ENCODE data around the gene TMEM171.
A peak's percentile ranks its signal among the peaks of the same experiment; 100 is the strongest.

The TMEM171 gene

DNA sequence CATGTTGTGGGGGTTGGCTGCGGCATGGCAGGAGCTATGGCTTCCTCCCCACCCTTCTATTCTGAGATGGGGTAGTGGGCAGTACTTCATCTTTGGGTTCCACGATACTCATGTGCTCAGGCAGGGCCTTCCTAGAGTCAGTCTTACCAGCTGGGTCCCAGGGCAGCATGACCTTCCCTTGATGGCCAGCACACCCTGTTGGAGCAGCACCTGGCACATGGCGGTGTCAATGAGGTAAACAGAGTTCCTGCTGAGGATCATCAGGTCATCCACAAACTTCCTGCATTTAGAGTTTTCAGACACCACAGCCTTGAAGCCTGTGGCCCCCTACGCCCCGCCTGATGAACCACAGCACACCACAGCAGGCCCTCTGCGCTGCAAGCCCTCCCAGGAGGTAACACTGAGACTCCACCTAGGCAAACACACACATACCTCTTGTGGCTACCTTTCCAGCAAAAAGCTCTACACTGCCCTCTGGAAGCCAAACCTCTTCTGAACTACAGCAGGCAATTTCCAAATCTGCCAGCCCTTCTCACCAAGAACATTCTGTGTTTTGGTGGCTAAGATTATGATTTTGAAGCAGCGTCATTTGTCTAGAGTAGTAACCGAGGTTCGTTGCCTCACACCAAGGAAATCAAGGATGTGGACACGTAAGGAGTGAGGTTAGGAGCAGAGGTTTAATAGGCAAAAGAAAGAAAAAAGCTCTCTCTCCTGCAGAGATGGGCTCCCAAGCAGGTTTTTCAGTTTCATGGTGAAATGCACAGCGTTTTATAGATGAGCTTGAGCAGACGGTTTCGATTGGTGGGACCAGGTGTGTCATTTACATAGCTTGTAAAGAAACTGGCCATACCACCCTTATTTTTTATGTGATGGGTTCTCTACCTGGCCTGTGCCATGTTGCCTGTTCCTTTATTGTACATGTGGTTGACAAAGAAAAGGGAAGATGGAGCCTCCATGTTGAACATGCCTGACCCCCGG lies 32.3 kb downstream of the TMEM171 start:
- DNase-seq (ENCODE audit: low spot score) = no peak

DNA sequence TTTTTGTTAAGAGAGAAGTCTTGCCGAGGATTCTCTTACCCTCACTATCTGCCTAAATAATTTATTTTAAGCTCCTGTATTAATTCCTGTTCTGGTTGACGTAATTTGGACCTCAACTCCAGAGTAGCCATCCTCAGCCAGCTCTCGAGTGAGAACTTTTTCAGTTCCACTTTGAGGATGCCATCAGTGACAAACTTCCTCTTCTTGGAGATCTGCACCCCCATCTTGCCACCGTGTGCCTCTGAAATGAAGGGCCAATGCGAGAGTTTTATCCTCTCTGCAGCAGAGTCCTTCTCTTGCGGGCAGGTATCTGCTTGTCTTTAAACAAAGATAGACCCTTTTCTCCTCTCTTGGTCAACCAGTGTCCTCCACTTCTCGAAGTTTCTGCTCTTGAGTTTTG lies 33.1 kb downstream of the TMEM171 start:
- DNase-seq (ENCODE audit: low spot score) = no peak

DNA sequence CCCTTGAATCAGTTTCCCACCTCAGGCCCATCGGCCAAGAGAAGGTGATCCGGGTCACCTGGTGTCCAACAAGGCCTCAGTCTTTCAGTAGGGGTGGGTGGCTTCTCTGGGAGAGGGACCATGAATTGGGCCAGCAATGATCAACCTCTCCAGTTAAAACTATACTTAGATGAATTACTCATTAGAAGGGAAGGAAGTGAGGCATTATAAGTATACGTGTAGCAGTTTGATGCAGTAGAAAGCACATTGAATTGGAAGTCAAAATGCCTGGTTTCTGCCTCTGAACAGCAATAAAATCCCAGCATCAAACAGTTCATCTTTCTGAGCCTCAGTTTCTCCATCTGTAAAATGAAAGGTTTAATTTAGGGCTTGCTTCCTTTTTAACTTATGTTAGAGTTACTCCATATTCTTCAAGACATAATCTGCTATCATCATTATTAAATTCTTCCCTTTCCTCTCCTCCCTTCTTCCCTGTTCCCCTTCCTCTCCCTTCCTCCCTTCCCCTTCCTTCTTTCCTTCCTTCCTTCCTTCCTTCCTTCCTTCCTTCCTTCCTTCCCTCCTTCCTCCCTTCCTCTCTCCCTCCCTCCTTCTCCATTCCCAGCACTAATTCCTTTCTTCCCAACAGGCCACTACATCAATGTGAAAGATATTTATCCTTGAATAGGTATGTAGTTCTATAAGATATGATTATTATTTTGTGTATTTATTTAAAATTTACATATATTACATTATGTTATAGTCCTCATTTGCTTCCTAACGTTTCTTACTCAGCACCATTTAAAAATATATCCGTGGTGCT lies 34.0 kb downstream of the TMEM171 start:
- DNase-seq (ENCODE audit: low spot score) = no peak

DNA sequence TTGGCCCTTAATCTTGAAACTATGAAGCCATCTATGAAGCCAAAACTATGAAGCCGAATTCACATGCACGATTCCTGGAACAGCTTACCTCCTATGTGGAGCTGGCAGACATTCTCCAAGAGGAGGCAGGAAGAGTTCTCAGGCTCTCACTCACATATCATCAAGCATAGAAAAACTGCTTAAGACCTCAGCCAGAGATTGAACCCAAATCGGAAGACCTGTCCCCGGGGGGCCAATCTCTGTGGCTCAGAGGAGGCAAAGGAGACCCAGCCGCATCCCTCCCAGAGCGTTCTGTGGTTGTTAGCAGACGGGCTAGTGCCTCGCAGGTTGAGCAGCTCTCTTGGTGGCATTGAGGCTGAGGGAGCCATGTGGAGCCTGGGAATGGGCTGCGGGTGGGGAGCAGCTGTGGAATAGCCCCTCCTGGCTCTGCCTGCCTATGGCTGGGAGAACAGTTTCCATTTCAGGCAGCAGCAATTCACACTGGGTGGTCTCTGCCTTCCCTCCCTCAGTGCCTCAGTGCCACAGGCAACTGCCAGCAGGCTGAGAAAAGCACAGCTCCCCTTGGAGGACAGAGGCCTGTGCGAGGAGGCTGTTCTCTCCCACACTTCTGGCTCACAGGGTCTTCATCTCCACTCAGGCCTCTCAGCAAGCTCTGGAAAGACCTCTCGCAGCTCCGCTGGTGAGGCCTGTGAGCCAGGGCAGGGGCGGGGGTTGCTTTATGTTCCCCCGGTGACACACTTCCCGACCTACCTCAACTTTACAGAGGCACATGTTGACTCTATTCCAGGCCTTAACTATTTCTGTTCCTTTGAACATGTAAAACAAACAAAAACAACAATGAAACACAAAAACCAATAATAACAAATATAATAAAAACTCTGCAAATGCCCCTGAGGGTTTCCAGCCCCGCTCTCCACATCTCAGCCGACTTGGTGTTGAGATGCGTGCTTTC lies 35.2 kb downstream of the TMEM171 start:
- no peak for DNase-seq (ENCODE audit: low spot score)

DNA sequence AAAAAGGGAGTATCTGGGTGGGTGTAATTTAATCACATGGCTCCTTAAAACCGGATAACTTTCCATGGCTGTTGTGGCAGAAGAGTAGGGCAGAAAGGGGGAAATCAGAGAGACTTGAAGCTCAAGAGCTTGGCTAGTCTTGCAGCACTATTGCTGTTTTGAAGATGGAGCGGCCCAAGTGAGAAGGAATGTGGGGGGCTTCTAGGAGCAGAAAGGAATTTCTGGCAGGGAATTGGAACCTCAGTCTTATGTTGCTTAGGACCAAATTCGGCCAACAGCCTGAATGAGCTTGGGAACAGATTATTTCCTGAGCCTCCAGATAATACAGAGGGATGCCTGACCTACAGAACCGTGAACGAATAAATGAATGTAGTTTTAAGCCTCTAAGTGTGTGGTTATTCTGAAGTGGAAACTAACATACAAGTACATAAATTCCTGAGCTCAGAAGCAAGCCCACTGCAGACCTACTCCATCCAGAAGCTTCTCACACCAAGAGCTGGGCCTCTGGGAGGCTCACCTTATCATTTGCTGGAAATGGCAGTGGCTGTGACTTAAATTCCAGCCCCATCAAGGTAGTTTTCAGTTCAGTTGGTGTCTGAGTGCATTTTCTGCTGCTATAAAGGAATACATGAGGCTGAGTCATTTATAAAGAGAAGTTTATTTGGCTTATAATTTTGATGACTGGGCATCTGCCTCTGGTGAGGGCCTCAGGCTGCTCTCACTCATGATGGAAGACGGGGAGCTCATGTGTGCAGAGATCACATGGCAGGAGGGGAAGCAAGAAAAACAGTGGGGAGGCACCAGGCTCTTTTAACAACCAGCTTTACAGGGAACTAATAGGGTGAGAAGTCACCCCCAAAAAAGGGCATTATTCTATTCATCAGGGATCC lies 37.3 kb downstream of the TMEM171 start:
- no peak for DNase-seq (ENCODE audit: low spot score)

DNA sequence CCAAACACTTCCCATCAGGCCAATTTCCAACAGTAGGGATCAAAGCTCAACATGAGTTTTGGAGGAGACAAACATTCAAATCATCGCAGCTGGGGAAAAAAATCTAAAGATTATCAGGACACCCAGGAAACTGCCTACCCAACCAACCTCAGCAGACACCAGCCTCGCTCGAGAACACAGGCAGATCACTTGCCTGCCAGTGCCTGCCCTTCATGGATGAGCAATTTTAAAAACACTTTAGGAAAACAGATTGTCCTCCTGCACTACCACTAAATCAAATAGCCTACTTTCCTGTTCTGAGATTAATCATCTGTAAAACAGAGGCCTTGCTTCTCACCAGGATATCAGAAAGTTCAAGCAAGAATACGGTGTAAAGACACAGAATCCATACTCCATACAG lies 37.9 kb downstream of the TMEM171 start:
- DNase-seq (ENCODE audit: low spot score) = no peak

DNA sequence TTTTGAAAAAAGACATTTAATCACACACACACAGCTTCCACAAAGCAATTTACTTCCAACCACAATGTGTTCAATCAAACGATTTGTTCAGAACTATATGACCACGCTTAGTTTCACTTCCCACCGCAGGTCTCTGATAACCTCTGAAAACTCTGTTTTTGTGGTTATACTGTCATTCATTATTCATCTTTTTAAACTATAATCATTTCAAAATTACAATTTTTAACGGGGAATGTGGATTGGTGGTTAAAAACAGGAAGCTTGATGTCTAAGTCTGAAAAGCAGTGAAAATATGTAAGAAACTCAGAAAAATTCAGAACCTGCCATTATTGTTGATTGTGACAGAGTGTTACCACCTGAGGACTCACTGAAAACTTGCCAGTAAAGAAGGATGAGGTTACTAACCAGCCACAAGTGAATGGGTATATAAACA lies 39.9 kb downstream of the TMEM171 start:
- peak; percentile 34 for DNase-seq (ENCODE audit: low spot score)

GRCh38 chr5:73170522-73170921 lies 50.1 kb downstream of the TMEM171 start:
- DNase-seq (ENCODE audit: low spot score) = peak; percentile 7

- no peak for DNase-seq (ENCODE audit: low spot score)
These were observed 51.1 kb downstream of the TMEM171 start for GRCh38 chr5:73171495-73171894.

- no peak for DNase-seq (ENCODE audit: low spot score)
These were observed 52.6 kb downstream of the TMEM171 start, which contains the start of gene TMEM174 for GRCh38 chr5:73172951-73173350. Gene TMEM174 (plus strand): TSS chr5:73173193. CDS start chr5:73173244, 51 bp downstream.

DNA sequence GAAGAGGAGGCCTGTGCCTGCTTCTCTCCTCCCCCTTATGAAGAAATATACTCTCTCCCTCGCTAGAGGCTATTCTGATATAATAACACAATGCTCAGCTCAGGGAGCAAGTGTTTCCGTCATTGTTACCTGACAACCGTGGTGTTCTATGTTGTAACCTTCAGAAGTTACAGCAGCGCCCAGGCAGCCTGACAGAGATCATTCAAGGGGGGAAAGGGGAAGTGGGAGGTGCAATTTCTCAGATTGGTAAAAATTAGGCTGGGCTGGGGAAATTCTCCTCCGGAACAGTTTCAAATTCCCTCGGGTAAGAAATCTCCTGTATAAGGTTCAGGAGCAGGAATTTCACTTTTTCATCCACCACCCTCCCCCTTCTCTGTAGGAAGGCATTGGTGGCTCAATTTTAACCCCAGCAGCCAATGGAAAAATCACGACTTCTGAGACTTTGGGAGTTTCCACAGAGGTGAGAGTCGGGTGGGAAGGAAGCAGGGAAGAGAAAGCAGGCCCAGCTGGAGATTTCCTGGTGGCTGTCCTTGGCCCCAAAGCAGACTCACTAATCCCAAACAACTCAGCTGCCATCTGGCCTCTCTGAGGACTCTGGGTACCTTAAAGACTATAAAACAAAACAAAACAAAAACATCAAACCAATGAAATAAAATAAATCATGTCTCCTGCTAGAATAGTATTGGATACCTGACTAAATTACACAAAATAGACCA lies 53.9 kb downstream of the TMEM171 start:
- DNase-seq (ENCODE audit: low spot score) = no peak

DNA sequence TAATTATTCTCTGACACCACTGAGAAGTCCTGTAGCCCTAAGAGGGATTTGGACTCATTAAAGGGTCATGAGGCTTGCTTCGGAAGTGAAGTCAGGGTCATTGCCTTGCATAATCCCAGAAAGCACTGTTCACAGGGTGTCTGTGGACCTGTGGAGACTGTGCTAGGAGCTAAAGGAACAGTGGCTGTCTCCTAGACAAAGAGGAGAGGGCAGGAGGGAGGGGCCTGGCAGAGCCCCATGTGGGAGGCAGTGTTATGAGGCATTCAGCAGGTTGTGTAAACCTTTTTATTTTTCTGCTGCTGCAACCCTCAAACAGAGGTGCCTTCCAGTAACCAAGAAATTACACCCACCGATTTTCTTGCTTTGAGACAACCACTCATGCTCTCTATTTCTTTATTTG lies 55.9 kb downstream of the TMEM171 start:
- no peak for DNase-seq (ENCODE audit: low spot score)

DNA sequence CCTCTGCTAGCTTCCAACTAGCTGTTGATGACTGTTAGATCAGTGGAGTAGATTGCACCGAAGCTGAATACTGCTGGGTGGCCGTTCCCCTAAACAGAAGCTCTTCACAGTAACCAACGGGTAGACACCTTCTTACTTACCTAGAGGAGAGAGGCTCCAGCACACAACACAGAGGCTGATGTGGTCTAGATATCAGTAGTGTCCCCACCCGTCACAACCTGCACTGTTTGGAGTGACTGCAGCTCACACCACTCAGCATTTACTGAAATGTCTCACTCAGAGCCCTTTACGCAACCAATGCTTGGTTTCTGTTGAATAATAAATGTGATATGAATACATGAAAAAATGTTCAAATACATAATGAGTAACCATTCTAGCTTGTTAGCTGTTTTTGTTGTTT lies 57.9 kb downstream of the TMEM171 start:
- no peak for DNase-seq (ENCODE audit: low spot score)

DNA sequence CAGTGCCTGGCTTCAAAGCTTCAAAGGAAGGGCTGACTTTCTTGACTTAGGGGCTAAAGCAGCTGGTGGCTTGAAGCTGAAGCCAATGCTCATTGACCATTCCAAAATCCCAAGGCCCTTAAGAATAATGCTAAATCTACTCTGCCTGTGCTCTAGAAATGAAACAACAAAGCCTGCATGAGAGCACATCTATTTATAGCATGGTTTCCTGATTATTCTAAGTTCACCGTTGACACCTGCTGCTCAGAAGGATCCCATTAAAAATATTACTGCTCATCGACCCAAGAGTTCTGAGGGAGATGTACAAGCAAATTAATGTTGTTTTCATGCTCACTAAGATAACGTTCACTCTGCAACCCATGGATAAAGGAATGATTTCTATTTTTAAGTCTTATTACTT lies 59.4 kb downstream of the TMEM171 start:
- DNase-seq (ENCODE audit: low spot score) = no peak

DNA sequence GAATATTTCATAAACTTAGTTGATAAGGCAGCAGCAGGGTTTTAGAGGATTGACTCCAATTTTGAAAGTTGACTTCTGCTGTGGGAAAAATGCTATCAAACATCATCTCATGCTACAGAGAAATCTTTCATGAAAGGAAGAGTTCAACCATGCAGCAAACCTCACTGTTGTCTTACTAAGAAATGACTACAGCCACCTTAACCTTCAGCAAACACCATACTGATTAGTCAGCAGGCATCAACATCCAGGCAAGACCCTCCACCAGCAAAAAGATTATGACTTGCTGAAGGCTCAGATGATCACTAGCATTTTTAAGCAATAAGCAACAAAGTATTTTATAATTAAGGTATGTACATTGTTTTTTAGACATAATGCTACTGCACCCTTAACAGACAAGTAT lies 60.2 kb downstream of the TMEM171 start:
- DNase-seq (ENCODE audit: low spot score) = no peak
